ENCODE data around the gene PLEKHA1.

- TF ChIP-seq CTCF (IDR thresholded peaks at IDR 0.05; ENCODE audit: borderline replicate concordance, extremely low read depth, low read length, poor library complexity, severe bottlenecking) (no peak), EZH2 (IDR thresholded peaks at IDR 0.05; ENCODE audit: borderline replicate concordance, low read depth, low read length, severe bottlenecking) (no peak)
Measured at GRCh38 chr10:122450353-122450990, 76.0 kb downstream of the PLEKHA1 start.

Measured in DND-41 (cell line).